Measurements from ENCODE around the gene CATSPERZ. TPM values are rescaled to one million over a fixed set of nuclear protein-coding genes. Genes with fewer than 3 reads are reported as not detected.

The CATSPERZ gene
- total and polyA plus RNA-seq, 9 of the 15 experiments (the other 6 are each of a cell fraction or from before 2014, with no cell fraction given) = 0.86 to 8.5 (median 3.5) TPM

DNA sequence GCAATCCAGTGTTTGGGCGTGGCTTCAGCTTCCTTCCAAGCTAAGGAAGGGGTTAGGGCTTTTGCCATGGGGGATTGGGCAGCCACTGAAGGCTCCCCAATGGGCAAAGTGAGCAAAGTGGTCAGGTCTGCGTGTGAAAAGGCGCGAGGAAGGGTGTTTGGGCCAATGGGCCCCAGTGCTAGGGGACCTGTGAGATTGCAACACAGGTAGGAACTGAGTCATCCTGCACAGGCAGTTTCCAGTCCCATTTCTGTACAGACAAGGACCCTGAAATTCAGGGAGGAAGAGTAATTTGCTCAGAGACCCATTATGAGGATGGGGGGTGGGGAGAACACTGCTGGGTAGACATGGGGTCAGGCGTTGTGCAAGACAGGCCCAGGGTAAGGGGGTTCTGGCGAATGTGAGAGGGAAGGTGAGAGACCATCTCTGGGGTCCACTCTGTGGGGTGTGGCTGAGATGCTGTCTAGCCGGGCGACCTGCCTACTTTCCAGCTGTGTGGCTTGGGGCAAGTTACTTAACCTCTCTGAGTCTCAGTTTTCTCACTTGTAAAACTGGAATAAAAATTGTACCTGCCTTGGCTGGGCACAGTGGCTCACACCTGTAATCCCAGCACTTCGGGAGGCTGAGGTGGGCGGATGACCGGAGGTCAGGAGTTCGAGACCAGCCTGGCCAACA is 47.2 kb downstream of the CATSPERZ start:
- H4K20me1 ChIP-seq (replicated peaks; ENCODE audit: control insufficient read depth, insufficient read depth, low read length) = no peaks in the 10 kb centered on the region; the same call in 1 of the 2 replicates
- POLR2A ChIA-PET = interaction anchor here (0.6 to 1.4 kb wide), 4 partner anchors 8 to 116 kb away, joined by 3 to 4 read pairs (median 3); partner anchors contain the start of gene BAD
- no peak overlapping the region for H3K4me3 ChIP-seq
- FAIRE-seq (no peak), DNase-seq (ENCODE audit: extremely low read depth in 1 of 4, low spot score in 3 of 4) (no peak), ATAC-seq (no peak)
- CTCF ChIA-PET (ENCODE audit: low intra/inter-chr PET ratio) = no interaction called here
- no peaks in the 10 kb centered on the region for H3K9me1 ChIP-seq (ENCODE audit: control insufficient read depth, insufficient read depth, low read length)
- peak overlapping the region in 1 of 2 experiments; percentile 59; a peak in 1 of 4 replicates for H3K9ac ChIP-seq (ENCODE audit: insufficient read depth in 1 of 2, low read depth in 2 of 2, low read length in 2 of 2)
- H3K79me2 ChIP-seq (ENCODE audit: control insufficient read depth, insufficient read depth, low read length) = no peaks in the 10 kb centered on the region
- H3K27ac ChIP-seq (ENCODE audit: extremely low read depth, low read depth, low read length) = no peak overlapping the region
- no peak overlapping the region for H3K4me2 ChIP-seq (ENCODE audit: insufficient read depth, low read length)
- BruUV-seq (replicated peaks) = no TSS peak
- in situ Hi-C loops (cut with MboI) (no loop called here), intact Hi-C loops (cut with micrococcal nuclease) (no loop called here)
- 70% methylated on average over 12 of the region's 12 CpGs for WGBS (ENCODE audit: insufficient coverage, low coverage, missing lambda C conversion rate)
- H3K36me3 ChIP-seq (ENCODE audit: control insufficient read depth, insufficient read depth, low read length) = no peaks in the 10 kb centered on the region
- no peak overlapping the region for H2AFZ ChIP-seq (ENCODE audit: low read depth, low read length)
- H3K4me1 ChIP-seq (replicated peaks in 1 of 2; ENCODE audit: control insufficient read depth in 2 of 2, insufficient read depth in 2 of 2, low read length in 2 of 2) = peaks cover 8 to 60% of the 10 kb centered on the region in 2 experiments; a peak in 4 of 5 replicates
- H3K27me3 ChIP-seq (ENCODE audit: control insufficient read depth in 2 of 2, insufficient read depth in 2 of 2, low read length in 2 of 2) = no peaks in the 10 kb centered on the region
- H3K9me3 ChIP-seq (replicated peaks; ENCODE audit: control insufficient read depth, insufficient read depth, low read depth, low read length) = no peaks in the 10 kb centered on the region
- TF ChIP-seq NFIC (IDR thresholded peaks at IDR 0.05) (no peak), KDM1A (IDR thresholded peaks at IDR 0.05) (peak; percentile 49 to 63; a peak in 2 of 4 replicates), RBM25 (IDR thresholded peaks at IDR 0.05; ENCODE audit: low read depth, low read length, severe bottlenecking) (peak; percentile 84), SMAD4 (CRISPR knock-in tag; conservative IDR thresholded peaks at IDR 0.05) (no peak), ZNF282 (CRISPR knock-in tag; IDR thresholded peaks at IDR 0.05) (no peak), FOSL1 (tag; conservative IDR thresholded peaks at IDR 0.05) (no peak), RBM39 (optimal IDR thresholded peaks at IDR 0.05; ENCODE audit: low read depth, low read length) (no peak), MTA2 (IDR thresholded peaks at IDR 0.05; ENCODE audit: low read depth) (no peak), CEBPB (tag; IDR thresholded peaks at IDR 0.05) (peak; percentile 88), ZFP36 (IDR thresholded peaks at IDR 0.05; ENCODE audit: low read depth, low read length, partially characterized antibody) (peak; percentile 77), LEF1 (IDR thresholded peaks at IDR 0.05) (no peak), MCM3 (IDR thresholded peaks at IDR 0.05) (no peak), ARNT (IDR thresholded peaks at IDR 0.05) (no peak), RBM14 (IDR thresholded peaks at IDR 0.05; ENCODE audit: borderline replicate concordance, insufficient read depth, low read depth, low read length) (no peak)
- TF ChIP-seq, protein P1, sequence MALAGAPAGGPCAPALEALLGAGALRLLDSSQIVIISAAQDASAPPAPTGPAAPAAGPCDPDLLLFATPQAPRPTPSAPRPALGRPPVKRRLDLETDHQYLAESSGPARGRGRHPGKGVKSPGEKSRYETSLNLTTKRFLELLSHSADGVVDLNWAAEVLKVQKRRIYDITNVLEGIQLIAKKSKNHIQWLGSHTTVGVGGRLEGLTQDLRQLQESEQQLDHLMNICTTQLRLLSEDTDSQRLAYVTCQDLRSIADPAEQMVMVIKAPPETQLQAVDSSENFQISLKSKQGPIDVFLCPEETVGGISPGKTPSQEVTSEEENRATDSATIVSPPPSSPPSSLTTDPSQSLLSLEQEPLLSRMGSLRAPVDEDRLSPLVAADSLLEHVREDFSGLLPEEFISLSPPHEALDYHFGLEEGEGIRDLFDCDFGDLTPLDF (CRISPR knock-in tag; IDR thresholded peaks at IDR 0.05) = no peak
- TF ChIP-seq, protein P2, sequence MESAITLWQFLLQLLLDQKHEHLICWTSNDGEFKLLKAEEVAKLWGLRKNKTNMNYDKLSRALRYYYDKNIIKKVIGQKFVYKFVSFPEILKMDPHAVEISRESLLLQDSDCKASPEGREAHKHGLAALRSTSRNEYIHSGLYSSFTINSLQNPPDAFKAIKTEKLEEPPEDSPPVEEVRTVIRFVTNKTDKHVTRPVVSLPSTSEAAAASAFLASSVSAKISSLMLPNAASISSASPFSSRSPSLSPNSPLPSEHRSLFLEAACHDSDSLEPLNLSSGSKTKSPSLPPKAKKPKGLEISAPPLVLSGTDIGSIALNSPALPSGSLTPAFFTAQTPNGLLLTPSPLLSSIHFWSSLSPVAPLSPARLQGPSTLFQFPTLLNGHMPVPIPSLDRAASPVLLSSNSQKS (CRISPR knock-in tag; IDR thresholded peaks at IDR 0.05) = no peak
- TF ChIP-seq, protein P3, sequence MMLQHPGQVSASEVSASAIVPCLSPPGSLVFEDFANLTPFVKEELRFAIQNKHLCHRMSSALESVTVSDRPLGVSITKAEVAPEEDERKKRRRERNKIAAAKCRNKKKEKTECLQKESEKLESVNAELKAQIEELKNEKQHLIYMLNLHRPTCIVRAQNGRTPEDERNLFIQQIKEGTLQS (IDR thresholded peaks at IDR 0.05) = peak; percentile 46; the same call in 1 of the 2 replicates
- TF ChIP-seq, protein P3 (CRISPR knock-in tag; conservative IDR thresholded peaks at IDR 0.05) = no peak
- TF ChIP-seq, protein P4, sequence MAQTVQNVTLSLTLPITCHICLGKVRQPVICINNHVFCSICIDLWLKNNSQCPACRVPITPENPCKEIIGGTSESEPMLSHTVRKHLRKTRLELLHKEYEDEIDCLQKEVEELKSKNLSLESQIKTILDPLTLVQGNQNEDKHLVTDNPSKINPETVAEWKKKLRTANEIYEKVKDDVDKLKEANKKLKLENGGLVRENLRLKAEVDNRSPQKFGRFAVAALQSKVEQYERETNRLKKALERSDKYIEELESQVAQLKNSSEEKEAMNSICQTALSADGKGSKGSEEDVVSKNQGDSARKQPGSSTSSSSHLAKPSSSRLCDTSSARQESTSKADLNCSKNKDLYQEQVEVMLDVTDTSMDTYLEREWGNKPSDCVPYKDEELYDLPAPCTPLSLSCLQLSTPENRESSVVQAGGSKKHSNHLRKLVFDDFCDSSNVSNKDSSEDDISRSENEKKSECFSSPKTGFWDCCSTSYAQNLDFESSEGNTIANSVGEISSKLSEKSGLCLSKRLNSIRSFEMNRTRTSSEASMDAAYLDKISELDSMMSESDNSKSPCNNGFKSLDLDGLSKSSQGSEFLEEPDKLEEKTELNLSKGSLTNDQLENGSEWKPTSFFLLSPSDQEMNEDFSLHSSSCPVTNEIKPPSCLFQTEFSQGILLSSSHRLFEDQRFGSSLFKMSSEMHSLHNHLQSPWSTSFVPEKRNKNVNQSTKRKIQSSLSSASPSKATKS (CRISPR knock-in tag; IDR thresholded peaks at IDR 0.05) = no peak
